Activated CD8-positive, alpha-beta T cell treated with anti-CD3 and anti-CD28 coated beads for 36 hours (primary cell): ENCODE measurements around the gene LIPG. TPM values are rescaled to one million over a fixed set of nuclear protein-coding genes. Genes with fewer than 3 reads are reported as not detected.

Experiments used
- ATAC-seq: fragments of 200-7000 bp; cut with Tn5 transposase; one replicate; pipeline ENCODE4 v1.10.0; 2021; ENCODE audit warnings: mild to moderate bottlenecking, moderate library complexity
- CTCF ChIA-PET: fragments of 350-600 bp; sonication (Branson Sonifier 250); formaldehyde crosslinking; loops from one replicate; lab custom pipeline; 2021; ENCODE audit warnings: antibody characterized with exemption; lab: Charles Lee
- POLR2A ChIA-PET: fragments of 350-600 bp; sonication (Branson Sonifier 250); formaldehyde crosslinking; loops from one replicate; lab custom pipeline; 2021; ENCODE audit warnings: antibody characterized with exemption; lab: Charles Lee
- DNase-seq: peaks from one replicate; pipeline ENCODE4 v3.0.0-alpha.2; 2020
- H3K27ac Mint-ChIP-seq: one replicate; pipeline ENCODE4 v1.8.0; 2021; ENCODE audit warnings: mild to moderate bottlenecking, mixed read lengths
- H3K27me3 Mint-ChIP-seq: one replicate; pipeline ENCODE4 v1.8.0; 2021; ENCODE audit warnings: mixed read lengths
- H3K36me3 Mint-ChIP-seq: one replicate; pipeline ENCODE4 v1.8.0; 2021; ENCODE audit warnings: low read depth, mixed read lengths
- H3K4me1 Mint-ChIP-seq: one replicate; pipeline ENCODE4 v1.8.0; 2021; ENCODE audit warnings: low read depth, mixed read lengths
- H3K4me3 Mint-ChIP-seq: one replicate; pipeline ENCODE4 v1.8.0; 2021; ENCODE audit warnings: mild to moderate bottlenecking, moderate library complexity, mixed read lengths
- H3K9me3 Mint-ChIP-seq: one replicate; pipeline ENCODE4 v1.8.0; 2021; ENCODE audit warnings: mixed read lengths
- CTCF ChIP-seq: fragments of 200-600 bp; IDR thresholded peaks from one replicate; pipeline ENCODE4 v1.8.0; 2022; ENCODE audit warnings: antibody characterized with exemption, mild to moderate bottlenecking
- intact Hi-C: fragments of 100-400 bp; cut with micrococcal nuclease; formaldehyde crosslinking; loops from one replicate; pipeline ENCODE4 v1.10.0; 2022
- total RNA-seq, 2 experiments: library from RNA; stranded (reverse); gene quantifications; one replicate each; pipeline ENCODE4 v1.2.3, GENCODE V29; 2021

The LIPG gene
- total RNA-seq, 2 experiments from 2014 or later = 0.18 to 0.27 TPM

GRCh38 chr18:49628119-49628518 lies 66.3 kb downstream of the LIPG start:
- POLR2A ChIA-PET = no interaction called here
- intact Hi-C loops = no loop called here
- CTCF ChIA-PET = no interaction called here

GRCh38 chr18:49628881-49629795 lies 67.3 kb downstream of the LIPG start:
- ATAC-seq (no peak), DNase-seq (no peak)
- intact Hi-C loops = no loop called here
- no peaks in the 10 kb centered on the region for H3K4me1 Mint-ChIP-seq
- no peak for TF ChIP-seq CTCF
- H3K4me3 Mint-ChIP-seq = no peak overlapping the region
- POLR2A ChIA-PET = no interaction called here
- peaks cover 2% of the 10 kb centered on the region for H3K27me3 Mint-ChIP-seq
- H3K27ac Mint-ChIP-seq = no peak overlapping the region
- H3K9me3 Mint-ChIP-seq = no peaks in the 10 kb centered on the region
- no peaks in the 10 kb centered on the region for H3K36me3 Mint-ChIP-seq
- CTCF ChIA-PET = no interaction called here

More at GRCh38 chr18:49628119-49628518, 66.3 kb downstream of the LIPG start:
- no peak for ATAC-seq
- no peak overlapping the region for H3K27ac Mint-ChIP-seq
- no peaks in the 10 kb centered on the region for H3K4me1 Mint-ChIP-seq
- no peak overlapping the region for H3K4me3 Mint-ChIP-seq
- no peaks in the 10 kb centered on the region for H3K9me3 Mint-ChIP-seq
- no peak for TF ChIP-seq CTCF
- no peaks in the 10 kb centered on the region for H3K36me3 Mint-ChIP-seq
- no peak for DNase-seq
- H3K27me3 Mint-ChIP-seq = peaks cover 1% of the 10 kb centered on the region

GRCh38 chr18:49630246-49630699 lies 68.4 kb downstream of the LIPG start:
- H3K36me3 Mint-ChIP-seq = no peaks in the 10 kb centered on the region
- CTCF ChIA-PET = no interaction called here
- H3K27ac Mint-ChIP-seq = no peak overlapping the region
- ATAC-seq (no peak), DNase-seq (no peak)
- H3K27me3 Mint-ChIP-seq = peaks cover 2% of the 10 kb centered on the region
- H3K4me3 Mint-ChIP-seq = no peak overlapping the region
- POLR2A ChIA-PET = no interaction called here
- no peaks in the 10 kb centered on the region for H3K9me3 Mint-ChIP-seq
- no peaks in the 10 kb centered on the region for H3K4me1 Mint-ChIP-seq
- intact Hi-C loops = no loop called here
- no peak for TF ChIP-seq CTCF

GRCh38 chr18:49631146-49631866 lies 69.4 kb downstream of the LIPG start:
- H3K4me1 Mint-ChIP-seq = no peaks in the 10 kb centered on the region
- DNase-seq = no peak
- no peak overlapping the region for H3K4me3 Mint-ChIP-seq
- no peak for TF ChIP-seq CTCF
- H3K27ac Mint-ChIP-seq = no peak overlapping the region
- no peaks in the 10 kb centered on the region for H3K36me3 Mint-ChIP-seq
- H3K27me3 Mint-ChIP-seq = peaks cover 4% of the 10 kb centered on the region
- no peaks in the 10 kb centered on the region for H3K9me3 Mint-ChIP-seq
- intact Hi-C loops = no loop called here
- POLR2A ChIA-PET = no interaction called here
- CTCF ChIA-PET = no interaction called here
- ATAC-seq = no peak

GRCh38 chr18:49632588-49632987 lies 70.7 kb downstream of the LIPG start:
- H3K27me3 Mint-ChIP-seq = peaks cover 7% of the 10 kb centered on the region
- no peak for TF ChIP-seq CTCF
- DNase-seq (no peak), ATAC-seq (no peak)
- ChIA-PET CTCF (no interaction called here), POLR2A (no interaction called here)
- H3K9me3 Mint-ChIP-seq = no peaks in the 10 kb centered on the region
- H3K4me1 Mint-ChIP-seq = no peaks in the 10 kb centered on the region
- no peak overlapping the region for H3K4me3 Mint-ChIP-seq
- intact Hi-C loops = no loop called here
- H3K27ac Mint-ChIP-seq = no peak overlapping the region
- no peaks in the 10 kb centered on the region for H3K36me3 Mint-ChIP-seq
